Transverse colon (tissue), 4 donors: ENCODE data around the gene TPRX1. TPM values are rescaled to one million over a fixed set of nuclear protein-coding genes. Genes with fewer than 3 reads are reported as not detected.
"Not testable (repeated sequence)": the region's sequence is repeated elsewhere in the genome, so short reads cannot be mapped to it uniquely, and the experiment has no call there.

Experiments
- DNase-seq: peaks from one replicate; pipeline ENCODE4 v3.0.0-alpha.2; 2019
- H3K27ac ChIP-seq, 4 donors: fragments of 200-600 bp; sonication (generic); 2 replicates each; pipeline ENCODE4 v1.5.1; 2016 to 2018; ENCODE audit warnings: inconsistent platforms in 4 of 4
- H3K27me3 ChIP-seq: fragments of 200-600 bp; sonication (generic); 2 replicates; pipeline ENCODE4 v1.5.1; 2017; ENCODE audit warnings: inconsistent platforms
- H3K36me3 ChIP-seq, 4 donors: fragments of 200-600 bp; sonication (generic); 2 replicates each; pipeline ENCODE4 v1.5.1; 2017 to 2019; ENCODE audit warnings: inconsistent platforms in 4 of 4
- H3K4me1 ChIP-seq, 4 donors: fragments of 200-600 bp; sonication (generic); 2 replicates each; pipeline ENCODE4 v1.5.1; 2017 to 2020; ENCODE audit warnings: inconsistent platforms in 4 of 4
- H3K4me3 ChIP-seq, 4 donors: fragments of 200-600 bp; sonication (generic); 1 replicate in 1 of 4; 2 replicates in 3 of 4; pipeline versions ENCODE4 v1.5.1 to v1.6.1; 2017 to 2019; ENCODE audit warnings: inconsistent platforms in 4 of 4
- H3K9me3 ChIP-seq, 2 donors: fragments of 200-600 bp; sonication (generic); 2 replicates each; pipeline ENCODE4 v1.5.1; 2017 to 2019; ENCODE audit warnings: inconsistent platforms in 2 of 2
- EP300 ChIP-seq: sonication (generic); formaldehyde crosslinking; IDR thresholded peaks from one replicate; pipeline ENCODE4 v1.6.1; 2017; ENCODE audit warnings: antibody characterized with exemption, low read depth
- POLR2A ChIP-seq: fragments of 450-650 bp; IDR thresholded peaks from one replicate; pipeline ENCODE4 v1.6.1; 2016; ENCODE audit warnings: antibody characterized with exemption, mild to moderate bottlenecking, moderate library complexity
- POLR2AphosphoS5 ChIP-seq, 3 donors: sonication (generic); formaldehyde crosslinking; IDR thresholded peaks; one replicate each; pipeline ENCODE4 v1.6.1; 2016; ENCODE audit warnings: antibody characterized with exemption in 3 of 3
- WGBS, 2 donors: methylation state at CpG; one replicate each; pipeline ENCODE4 v1.1.5; 2018; ENCODE audit warnings: low coverage in 1 of 2; 5-methylcytosine and 5-hydroxymethylcytosine counted together
- in situ Hi-C, 4 donors: fragments of 200-750 bp; cut with MboI; loops; one replicate each; pipeline versions ENCODE4 v1.15.0 to v1.15.1; 2017; ENCODE audit warnings: low sequenced_read_pairs in 3 of 4, low pct_ligation_motif_present in 1 of 4, low pct_unique_long_range_greater_than_20kb in 1 of 4
- intact Hi-C: fragments of 100-400 bp; cut with DNase I; formaldehyde crosslinking; loops from one replicate; pipeline ENCODE4 v1.15.1; 2023; ENCODE audit warnings: low total_unique reads
- total RNA-seq, 4 donors: library from RNA; depleted of rRNA; stranded (reverse); fragments of >200 nt; gene quantifications; one replicate each; pipeline ENCODE4 v1.1.0, GENCODE V29; 2016
- TF ChIP-seq, protein P1 (sequence below), 5 experiments: fragments of 200-600 bp in 3 of 5; fragments of 450-650 bp in 2 of 5; sonication (generic) in 3 of 5; IDR thresholded peaks; 1 replicate in 2 of 5; 2 replicates in 3 of 5; pipeline ENCODE4 v1.5.1; 2016 to 2017; ENCODE audit warnings: antibody characterized with exemption in 5 of 5, inconsistent platforms in 3 of 5, mild to moderate bottlenecking in 2 of 5, moderate library complexity in 1 of 5

TPRX1 gene, protein sequence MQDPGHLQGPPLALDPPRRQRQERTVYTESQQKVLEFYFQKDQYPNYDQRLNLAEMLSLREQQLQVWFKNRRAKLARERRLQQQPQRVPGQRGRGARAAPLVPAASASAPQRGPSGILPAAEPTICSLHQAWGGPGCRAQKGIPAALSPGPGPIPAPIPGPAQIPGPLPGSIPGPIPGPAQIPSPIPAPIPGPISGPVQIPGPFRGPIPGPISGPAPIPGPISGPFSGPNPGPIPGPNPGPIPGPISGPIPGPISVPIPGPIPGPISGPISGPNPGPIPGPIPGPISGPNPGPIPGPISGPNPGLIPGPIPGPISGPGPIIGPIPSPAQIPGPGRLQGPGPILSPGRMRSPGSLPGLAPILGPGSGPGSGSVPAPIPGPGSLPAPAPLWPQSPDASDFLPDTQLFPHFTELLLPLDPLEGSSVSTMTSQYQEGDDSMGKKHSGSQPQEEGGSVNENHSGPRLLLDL
- not detected for total RNA-seq

DNA sequence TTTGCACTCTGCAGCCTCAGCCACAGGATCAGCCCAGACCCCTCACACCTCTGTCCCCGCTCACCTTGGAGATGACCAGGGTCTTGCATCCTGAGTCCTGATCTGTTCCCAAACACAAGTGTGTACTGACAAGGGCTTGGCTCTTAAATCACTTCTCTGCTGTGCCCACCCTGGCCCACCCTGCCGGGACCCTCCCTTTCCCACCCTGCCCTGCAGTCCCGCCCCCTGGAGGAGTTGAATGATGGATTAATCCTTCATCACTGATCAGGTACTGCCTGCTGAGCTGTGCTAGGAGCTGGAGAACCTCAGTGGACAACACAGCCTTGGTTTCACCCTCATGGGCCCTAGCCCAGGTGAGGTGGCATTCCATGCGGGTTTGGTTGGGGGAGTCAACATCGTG is at the start of gene TPRX1:
TSS of gene TPRX1 (minus strand) at position 101 of the 400 bp plus-strand sequence. CDS start at position 89, 12 bp downstream.
- 92% methylated on average over 4 of the region's 5 CpGs; no CpG with 5 or more reads in 1 of the 2 donors for WGBS, 2 donors
- DNase-seq, H3K4me1 ChIP-seq, H3K27me3 ChIP-seq, H3K4me3 ChIP-seq, intact Hi-C loops, H3K27ac ChIP-seq, H3K36me3 ChIP-seq, in situ Hi-C loops, H3K9me3 ChIP-seq: not testable (repeated sequence)

DNA sequence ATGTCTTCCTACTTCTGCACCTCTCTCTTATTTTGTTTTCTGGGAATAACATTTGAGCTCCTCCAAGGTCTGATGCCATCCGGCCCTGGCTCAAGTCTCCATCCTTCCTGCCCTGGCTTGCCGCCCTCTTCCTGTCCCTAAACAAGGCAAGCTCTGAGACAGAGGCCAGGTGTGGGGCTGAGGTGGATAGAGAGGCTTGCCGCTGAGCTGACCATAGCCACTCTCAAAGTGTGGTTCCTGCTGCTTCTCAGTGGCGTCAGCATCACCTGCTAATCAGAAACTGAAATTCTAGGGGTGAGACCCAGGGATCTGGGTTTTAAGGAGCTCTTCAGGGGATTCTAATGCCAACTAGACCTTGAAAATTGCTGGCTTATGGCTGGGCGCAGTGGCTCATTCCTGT is 48.7 kb upstream of the TPRX1 start:
- H3K36me3 ChIP-seq, result no peaks in the 10 kb centered on the region
- H3K9me3 ChIP-seq, result no peaks in the 10 kb centered on the region
- no peak for DNase-seq
- WGBS, 2 donors, result 63 to 100% methylated on average over 1 to 5 of the region's 5 CpGs
- H3K27me3 ChIP-seq, result peaks cover 76% of the 10 kb centered on the region
- in situ Hi-C loops (no loop called here), intact Hi-C loops (no loop called here)
- H3K27ac ChIP-seq, result no peak overlapping the region
- H3K4me1 ChIP-seq, result peaks cover 0 to 3% (median 0%) of the 10 kb centered on the region in 4 donors
- no peak overlapping the region for H3K4me3 ChIP-seq
- TF ChIP-seq, protein P1, sequence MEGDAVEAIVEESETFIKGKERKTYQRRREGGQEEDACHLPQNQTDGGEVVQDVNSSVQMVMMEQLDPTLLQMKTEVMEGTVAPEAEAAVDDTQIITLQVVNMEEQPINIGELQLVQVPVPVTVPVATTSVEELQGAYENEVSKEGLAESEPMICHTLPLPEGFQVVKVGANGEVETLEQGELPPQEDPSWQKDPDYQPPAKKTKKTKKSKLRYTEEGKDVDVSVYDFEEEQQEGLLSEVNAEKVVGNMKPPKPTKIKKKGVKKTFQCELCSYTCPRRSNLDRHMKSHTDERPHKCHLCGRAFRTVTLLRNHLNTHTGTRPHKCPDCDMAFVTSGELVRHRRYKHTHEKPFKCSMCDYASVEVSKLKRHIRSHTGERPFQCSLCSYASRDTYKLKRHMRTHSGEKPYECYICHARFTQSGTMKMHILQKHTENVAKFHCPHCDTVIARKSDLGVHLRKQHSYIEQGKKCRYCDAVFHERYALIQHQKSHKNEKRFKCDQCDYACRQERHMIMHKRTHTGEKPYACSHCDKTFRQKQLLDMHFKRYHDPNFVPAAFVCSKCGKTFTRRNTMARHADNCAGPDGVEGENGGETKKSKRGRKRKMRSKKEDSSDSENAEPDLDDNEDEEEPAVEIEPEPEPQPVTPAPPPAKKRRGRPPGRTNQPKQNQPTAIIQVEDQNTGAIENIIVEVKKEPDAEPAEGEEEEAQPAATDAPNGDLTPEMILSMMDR (IDR thresholded peaks at IDR 0.05), result no peak
- no peak for TF ChIP-seq POLR2A
- TF ChIP-seq EP300, result no peak
- TF ChIP-seq POLR2AphosphoS5 (IDR thresholded peaks at IDR 0.05), result no peak

DNA sequence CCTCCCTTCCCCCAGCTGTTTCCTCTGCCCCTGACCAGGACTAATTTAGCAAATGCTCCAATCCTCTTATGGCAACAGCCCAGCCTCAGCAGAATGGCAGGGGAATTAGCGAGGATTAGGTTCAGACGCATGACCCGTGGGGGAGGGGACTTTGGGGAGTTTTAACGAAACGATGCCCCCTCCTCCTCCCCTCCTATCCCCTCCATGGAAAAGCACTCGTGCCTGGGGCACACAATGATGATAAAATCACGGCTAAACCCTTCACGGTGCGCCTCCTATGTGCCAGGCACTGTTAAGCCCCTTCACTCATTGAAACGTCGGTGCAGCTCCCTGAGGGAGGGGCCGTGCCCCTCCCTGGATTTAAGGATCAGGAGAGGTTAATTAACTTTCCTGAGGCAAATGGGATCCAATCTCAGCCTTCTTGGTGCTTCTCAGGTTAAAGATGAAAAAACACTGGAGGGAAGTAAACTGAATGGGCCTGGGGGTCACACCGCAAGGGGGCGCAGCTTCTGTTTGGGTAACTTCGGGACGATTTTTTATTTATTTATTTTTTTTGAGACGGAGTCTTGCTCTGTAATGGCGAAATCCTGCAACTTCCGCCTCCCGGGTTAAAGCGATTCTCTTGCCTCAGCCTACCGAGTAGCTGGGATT is 44.6 kb upstream of the TPRX1 start:
- in situ Hi-C loops, result loop anchor here in 1 of 4 donors (25.0 kb wide), 1 partner anchor 163 kb away; no protein-coding TSS in a partner anchor
- Histone ChIP-seq H3K4me1 (peaks cover 0 to 3% (median 0%) of the 10 kb centered on the region in 4 donors), H3K4me3 (no peak overlapping the region), H3K27me3 (peaks cover 57% of the 10 kb centered on the region), H3K27ac (no peak overlapping the region), H3K9me3 (no peaks in the 10 kb centered on the region), H3K36me3 (no peaks in the 10 kb centered on the region)
- WGBS, 2 donors, result 11 to 12% methylated on average over 11 to 22 of the region's 22 CpGs
- no peak for DNase-seq
- intact Hi-C loops, result no loop called here
- no peak for TF ChIP-seq POLR2AphosphoS5 (IDR thresholded peaks at IDR 0.05)
- TF ChIP-seq POLR2A, result no peak
- TF ChIP-seq, protein P1 (IDR thresholded peaks at IDR 0.05), result peak in 3 of 5 experiments; percentile 9 to 25 (median 21)
- TF ChIP-seq EP300, result no peak

GRCh38 chr19:47848425-47848822 is 44.1 kb upstream of the TPRX1 start:
- in situ Hi-C loops (loop anchor here in 1 of 4 donors (25.0 kb wide), 1 partner anchor 164 kb away; no protein-coding TSS in a partner anchor), intact Hi-C loops (no loop called here)
- TF ChIP-seq EP300, result no peak
- no peak for TF ChIP-seq POLR2AphosphoS5 (IDR thresholded peaks at IDR 0.05)

DNA sequence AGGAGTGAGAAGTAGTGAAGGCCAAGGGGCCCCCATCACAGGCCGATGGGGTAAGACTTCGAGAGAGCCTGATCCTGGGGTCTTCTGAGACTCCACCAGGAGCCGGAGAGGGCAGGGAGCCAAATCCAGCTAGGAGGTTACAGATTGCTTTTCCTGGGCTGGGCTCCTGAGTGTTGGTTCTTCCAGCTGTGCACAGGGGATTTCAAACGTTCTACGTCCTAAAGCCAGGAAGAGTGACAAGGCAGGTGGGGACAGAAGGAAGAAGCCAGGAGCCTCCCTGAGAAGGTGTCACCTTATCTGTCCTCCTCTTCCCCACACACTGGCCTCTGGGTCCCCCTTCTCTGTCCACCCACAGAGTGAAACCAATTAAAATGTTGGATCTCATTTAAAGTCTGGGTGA is 38.6 kb upstream of the TPRX1 start:
- intact Hi-C loops, result no loop called here
- TF ChIP-seq POLR2A (no peak), EP300 (no peak), POLR2AphosphoS5 (IDR thresholded peaks at IDR 0.05) (no peak)
- TF ChIP-seq, protein P1 (IDR thresholded peaks at IDR 0.05), result no peak
- Histone ChIP-seq H3K27me3 (peaks cover 21% of the 10 kb centered on the region), H3K27ac (no peak overlapping the region), H3K9me3 (no peaks in the 10 kb centered on the region), H3K4me1 (no peaks in the 10 kb centered on the region), H3K36me3 (no peaks in the 10 kb centered on the region), H3K4me3 (no peak overlapping the region)
- in situ Hi-C loops, result loop anchor here in 1 of 4 donors (25.0 kb wide), 1 partner anchor 169 kb away; no protein-coding TSS in a partner anchor
- no peak for DNase-seq
- WGBS, 2 donors, result 51% methylated on average over 5 of the region's 5 CpGs; no CpG with 5 or more reads in 1 of the 2 donors

More at GRCh38 chr19:47848425-47848822, 44.1 kb upstream of the TPRX1 start:
- peaks cover 52% of the 10 kb centered on the region for H3K27me3 ChIP-seq
- no peak for DNase-seq
- no peaks in the 10 kb centered on the region for H3K36me3 ChIP-seq
- H3K27ac ChIP-seq, result no peak overlapping the region
- H3K4me1 ChIP-seq, result peaks cover 0 to 3% (median 0%) of the 10 kb centered on the region in 4 donors
- no peak overlapping the region for H3K4me3 ChIP-seq
- H3K9me3 ChIP-seq, result no peaks in the 10 kb centered on the region
- 55 to 58% methylated on average over 9 to 10 of the region's 10 CpGs for WGBS, 2 donors
